Suprapubic skin (tissue), 4 donors: ENCODE measurements around the gene LYRM4.

ENCODE experiments used
- CTCF ChIP-seq, 2 donors: fragments of 200-600 bp in 1 of 2; fragments of 450-650 bp in 1 of 2; sonication (generic) in 1 of 2; IDR thresholded peaks; one replicate each; pipeline ENCODE4 v1.5.1; 2016 to 2019; ENCODE audit warnings: antibody characterized with exemption in 2 of 2, mild to moderate bottlenecking in 1 of 2, moderate library complexity in 1 of 2
- EP300 ChIP-seq: sonication (generic); formaldehyde crosslinking; IDR thresholded peaks from one replicate; pipeline ENCODE4 v1.6.1; 2017; ENCODE audit warnings: antibody characterized with exemption
- POLR2A ChIP-seq, 2 donors: fragments of 450-650 bp; IDR thresholded peaks; one replicate each; pipeline ENCODE4 v1.6.1; 2017; ENCODE audit warnings: antibody characterized with exemption in 2 of 2, mild to moderate bottlenecking in 2 of 2, moderate library complexity in 2 of 2
- POLR2AphosphoS5 ChIP-seq, 3 donors: sonication (generic); formaldehyde crosslinking; IDR thresholded peaks; one replicate each; pipeline ENCODE4 v1.6.1; 2017; ENCODE audit warnings: antibody characterized with exemption in 3 of 3

DNA sequence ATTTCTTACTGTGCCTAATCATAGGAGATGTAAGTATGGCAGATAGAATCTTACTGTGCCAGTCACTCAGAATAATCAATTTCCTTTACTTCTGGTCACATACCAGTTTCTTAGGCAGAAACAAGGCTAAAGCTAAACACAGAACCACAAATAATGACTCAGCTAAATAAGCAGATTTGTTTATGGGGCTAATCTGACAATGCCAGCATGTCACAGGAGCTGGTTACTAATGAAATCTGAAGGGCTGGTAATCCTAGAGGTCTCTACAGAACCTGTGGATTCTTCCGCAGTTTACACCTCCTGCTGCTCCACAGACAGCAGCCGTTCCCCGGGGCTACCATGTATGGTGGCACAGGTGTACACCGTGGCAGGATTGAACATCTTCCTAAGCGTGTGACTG, 80.8 kb downstream of the LYRM4 start:
- TF ChIP-seq CTCF (IDR thresholded peaks at IDR 0.05) (no peak), POLR2AphosphoS5 (IDR thresholded peaks at IDR 0.05) (no peak), POLR2A (IDR thresholded peaks at IDR 0.05) (no peak), EP300 (no peak)
